Left ventricle myocardium superior (tissue), 1 donor: ENCODE data around the gene SLC44A3. TPM values are rescaled to one million over a fixed set of nuclear protein-coding genes. Genes with fewer than 3 reads are reported as not detected.

ENCODE experiments used
- ATAC-seq: fragments of 200-7000 bp; cut with Tn5 transposase; one replicate; pipeline ENCODE4 v1.9.1; 2020; ENCODE audit warnings: mild to moderate bottlenecking, moderate library complexity
- DNase-seq: peaks from one replicate; pipeline ENCODE4 v3.0.0-alpha.2; 2020
- intact Hi-C: fragments of 100-400 bp; cut with micrococcal nuclease; formaldehyde crosslinking; loops from one replicate; pipeline ENCODE4 v1.11.0; 2022
- total RNA-seq: library from RNA; stranded (reverse); fragmentation: NEBNext Ultra II Directional; extraction: Animal tissue kit (Norgen Biotek cat#: 25700); gene quantifications from one replicate; pipeline ENCODE4 v1.2.1, GENCODE V29; 2021
- donor health status: DM: no; HTN: yes; CAD: no; lungs with severe emphysema.

The SLC44A3 gene
- total RNA-seq, 1 donor from 2014 or later: 3.0 TPM

GRCh38 chr1:94920061-94920460 lies 99.9 kb downstream of the SLC44A3 start:
- DNase-seq (no peak), ATAC-seq (peak; percentile 48)
- intact Hi-C loops: no loop called here

- intact Hi-C loops: no loop called here
- no peak for ATAC-seq
These were observed 101.8 kb downstream of the SLC44A3 start for GRCh38 chr1:94921977-94922376.

GRCh38 chr1:94922761-94923331 lies 102.7 kb downstream of the SLC44A3 start:
- intact Hi-C loops: no loop called here
- ATAC-seq: no peak
- no peak for DNase-seq

More at GRCh38 chr1:94921977-94922376, 101.8 kb downstream of the SLC44A3 start:
- DNase-seq: no peak

GRCh38 chr1:94925004-94925403 lies 104.8 kb downstream of the SLC44A3 start:
- DNase-seq: no peak
- no peak for ATAC-seq
- intact Hi-C loops: no loop called here

- intact Hi-C loops: no loop called here
- ATAC-seq: peak; percentile 52
These were observed 105.5 kb downstream of the SLC44A3 start for GRCh38 chr1:94925561-94926125.

GRCh38 chr1:94926126-94926914 lies 106.2 kb downstream of the SLC44A3 start:
- ATAC-seq (peak; percentile 77), DNase-seq (peak; percentile 80)
- intact Hi-C loops: no loop called here

More at GRCh38 chr1:94925561-94926125, 105.5 kb downstream of the SLC44A3 start:
- peak; percentile 71 for DNase-seq

- DNase-seq (peak; percentile 96), ATAC-seq (peak; percentile 94)
- intact Hi-C loops: no loop called here
These were observed 106.8 kb downstream of the SLC44A3 start, which contains the start of gene CNN3 for GRCh38 chr1:94926915-94927404. Gene CNN3 (minus strand): TSS chr1:94927110. CDS start chr1:94926894, 216 bp downstream.

- DNase-seq: no peak
These were observed 107.4 kb downstream of the SLC44A3 start for GRCh38 chr1:94927405-94928175.

GRCh38 chr1:94928293-94928939 lies 108.3 kb downstream of the SLC44A3 start:
- ATAC-seq (no peak), DNase-seq (no peak)
- intact Hi-C loops: no loop called here

More at GRCh38 chr1:94927405-94928175, 107.4 kb downstream of the SLC44A3 start:
- intact Hi-C loops: no loop called here
- ATAC-seq: no peak

GRCh38 chr1:94929351-94930217 lies 109.4 kb downstream of the SLC44A3 start:
- intact Hi-C loops: no loop called here
- ATAC-seq (no peak), DNase-seq (no peak)

GRCh38 chr1:94931254-94931841 lies 111.2 kb downstream of the SLC44A3 start:
- no peak for DNase-seq
- intact Hi-C loops: no loop called here
- ATAC-seq: no peak

- intact Hi-C loops: no loop called here
- no peak for DNase-seq
- no peak for ATAC-seq
These were observed 114.4 kb downstream of the SLC44A3 start for GRCh38 chr1:94934551-94934950.

- ATAC-seq (no peak), DNase-seq (no peak)
- intact Hi-C loops: no loop called here
These were observed 114.9 kb downstream of the SLC44A3 start for GRCh38 chr1:94935034-94935433.

GRCh38 chr1:94935476-94935875 lies 115.3 kb downstream of the SLC44A3 start:
- intact Hi-C loops: no loop called here
- no peak for DNase-seq
- ATAC-seq: no peak

GRCh38 chr1:94936861-94937620 lies 116.9 kb downstream of the SLC44A3 start:
- intact Hi-C loops: no loop called here
- ATAC-seq: no peak

GRCh38 chr1:94937820-94938219 lies 117.7 kb downstream of the SLC44A3 start:
- DNase-seq: no peak
- ATAC-seq: no peak
- intact Hi-C loops: no loop called here

More at GRCh38 chr1:94936861-94937620, 116.9 kb downstream of the SLC44A3 start:
- no peak for DNase-seq

GRCh38 chr1:94940738-94941137 lies 120.6 kb downstream of the SLC44A3 start:
- ATAC-seq (no peak), DNase-seq (no peak)
- intact Hi-C loops: no loop called here
